Smooth muscle cell (in vitro differentiated cells): ENCODE measurements around the gene SETD4. TPM values are rescaled to one million over a fixed set of nuclear protein-coding genes. Genes with fewer than 3 reads are reported as not detected.

Experiments
- DNase-seq: peaks from one replicate; lab custom pipeline; 2025; ENCODE audit not compliant: unreplicated experiment; lab: John Stamatoyannopoulos, UW
- H2AFZ ChIP-seq: fragments of 200-600 bp; sonication (generic); 2 replicates; pipeline ENCODE4 v1.6.0; 2016; ENCODE audit warnings: antibody characterized with exemption, low read depth, mild to moderate bottlenecking
- H3F3A ChIP-seq: fragments of 200-600 bp; sonication (generic); 2 replicates; pipeline ENCODE4 v1.6.0; 2017; ENCODE audit warnings: antibody characterized with exemption, low read depth
- H3K27ac ChIP-seq: fragments of 200-600 bp; sonication (generic); 2 replicates; pipeline ENCODE4 v1.5.1; 2016; ENCODE audit warnings: low read depth, mild to moderate bottlenecking
- H3K27me3 ChIP-seq: fragments of 200-600 bp; sonication (generic); 2 replicates; pipeline ENCODE4 v1.6.1; 2016; ENCODE audit warnings: low read depth, mild to moderate bottlenecking
- H3K36me3 ChIP-seq: fragments of 200-600 bp; sonication (generic); 2 replicates; pipeline ENCODE4 v1.5.1; 2016; ENCODE audit warnings: low read depth
- H3K4me1 ChIP-seq: fragments of 200-600 bp; sonication (generic); 2 replicates; pipeline ENCODE4 v1.5.1; 2016; ENCODE audit warnings: low read depth
- H3K4me2 ChIP-seq: fragments of 200-600 bp; sonication (generic); 2 replicates; pipeline ENCODE4 v1.6.0; 2016; ENCODE audit warnings: mild to moderate bottlenecking
- H3K4me3 ChIP-seq: fragments of 200-600 bp; sonication (generic); 2 replicates; pipeline ENCODE4 v1.5.1; 2016; ENCODE audit warnings: mild to moderate bottlenecking
- H3K79me2 ChIP-seq: fragments of 200-600 bp; sonication (generic); 2 replicates; pipeline ENCODE4 v1.6.0; 2016; ENCODE audit warnings: low read depth, mild to moderate bottlenecking
- H3K9ac ChIP-seq: fragments of 200-600 bp; sonication (generic); 2 replicates; pipeline ENCODE4 v1.6.0; 2016; ENCODE audit warnings: low read depth
- H3K9me3 ChIP-seq: fragments of 200-600 bp; sonication (generic); replicated peaks from 2 replicates; pipeline ENCODE4 v1.5.1; 2016; ENCODE audit warnings: low read depth
- H4K20me1 ChIP-seq: fragments of 200-600 bp; sonication (generic); 2 replicates; pipeline ENCODE4 v1.6.0; 2016; ENCODE audit warnings: low read depth
- WGBS: methylation state at CpG from one replicate; pipeline ENCODE4 v1.1.7; 2016; ENCODE audit warnings: low lambda C conversion rate; 5-methylcytosine and 5-hydroxymethylcytosine counted together
- polyA plus RNA-seq: library from polyadenylated mRNA; unstranded; fragments of >200 nt; fragmentation: Nextera tagmentation; extraction: Ambion mirVana; gene quantifications from 2 replicates; pipeline ENCODE4 v1.2.1, GENCODE V29; 2016
- total RNA-seq: library from RNA; depleted of rRNA; stranded (reverse); fragments of >200 nt; gene quantifications from 2 replicates; pipeline ENCODE4 v1.2.3, GENCODE V29; 2014
- TF ChIP-seq, protein P1 (sequence below): fragments of 200-600 bp; sonication (generic); IDR thresholded peaks from 2 replicates; pipeline ENCODE4 v1.5.1; 2017; ENCODE audit warnings: borderline replicate concordance, mild to moderate bottlenecking, antibody characterized with exemption; ENCODE audit not compliant: insufficient read depth, poor library complexity, severe bottlenecking

SETD4 gene
- total and polyA plus RNA-seq, 2 experiments from 2014 or later: 10.0 to 18.7 TPM

DNA sequence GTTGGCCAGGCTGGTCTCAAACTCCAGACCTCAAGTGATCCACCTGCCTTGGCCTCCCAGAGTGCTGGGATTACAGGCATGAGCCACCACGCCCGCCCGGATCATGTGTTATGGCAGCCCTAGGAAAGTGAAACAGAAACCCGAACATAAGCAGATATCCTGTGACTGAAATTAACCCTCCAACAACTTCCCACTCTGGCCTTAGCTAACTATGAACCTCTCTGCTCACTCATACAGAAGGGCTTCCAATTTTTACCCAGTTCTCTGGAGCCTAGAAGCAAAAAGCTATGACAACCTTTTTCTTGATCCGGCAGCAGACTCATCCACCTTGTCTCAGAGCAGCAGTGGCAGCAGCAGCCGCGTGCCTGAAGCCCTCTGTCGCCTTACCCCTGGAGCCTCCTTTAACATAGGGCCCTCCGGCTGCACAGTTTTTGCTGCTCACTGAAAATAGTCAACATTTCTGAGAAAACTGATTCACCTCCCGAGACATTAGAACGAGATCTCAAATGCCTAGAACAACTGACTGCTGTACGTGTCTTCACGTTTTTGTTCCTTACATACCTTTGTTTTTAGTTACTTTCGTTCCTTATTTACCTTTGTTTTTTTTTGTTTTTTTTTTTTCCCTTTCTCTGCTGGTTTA lies 18.8 kb upstream of the SETD4 start:
- H4K20me1 ChIP-seq: no peaks in the 10 kb centered on the region
- H2AFZ ChIP-seq: no peak overlapping the region
- TF ChIP-seq, protein P1, sequence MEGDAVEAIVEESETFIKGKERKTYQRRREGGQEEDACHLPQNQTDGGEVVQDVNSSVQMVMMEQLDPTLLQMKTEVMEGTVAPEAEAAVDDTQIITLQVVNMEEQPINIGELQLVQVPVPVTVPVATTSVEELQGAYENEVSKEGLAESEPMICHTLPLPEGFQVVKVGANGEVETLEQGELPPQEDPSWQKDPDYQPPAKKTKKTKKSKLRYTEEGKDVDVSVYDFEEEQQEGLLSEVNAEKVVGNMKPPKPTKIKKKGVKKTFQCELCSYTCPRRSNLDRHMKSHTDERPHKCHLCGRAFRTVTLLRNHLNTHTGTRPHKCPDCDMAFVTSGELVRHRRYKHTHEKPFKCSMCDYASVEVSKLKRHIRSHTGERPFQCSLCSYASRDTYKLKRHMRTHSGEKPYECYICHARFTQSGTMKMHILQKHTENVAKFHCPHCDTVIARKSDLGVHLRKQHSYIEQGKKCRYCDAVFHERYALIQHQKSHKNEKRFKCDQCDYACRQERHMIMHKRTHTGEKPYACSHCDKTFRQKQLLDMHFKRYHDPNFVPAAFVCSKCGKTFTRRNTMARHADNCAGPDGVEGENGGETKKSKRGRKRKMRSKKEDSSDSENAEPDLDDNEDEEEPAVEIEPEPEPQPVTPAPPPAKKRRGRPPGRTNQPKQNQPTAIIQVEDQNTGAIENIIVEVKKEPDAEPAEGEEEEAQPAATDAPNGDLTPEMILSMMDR: no peak
- no peaks in the 10 kb centered on the region for H3K9me3 ChIP-seq
- no peaks in the 10 kb centered on the region for H3F3A ChIP-seq
- no peak overlapping the region for H3K4me2 ChIP-seq
- 91% methylated on average over 14 of the region's 14 CpGs for WGBS
- no peaks in the 10 kb centered on the region for H3K79me2 ChIP-seq
- H3K9ac ChIP-seq: no peak overlapping the region
- no peak overlapping the region for H3K4me3 ChIP-seq
- H3K27ac ChIP-seq: no peak overlapping the region
- DNase-seq: no peak
- no peaks in the 10 kb centered on the region for H3K27me3 ChIP-seq
- no peaks in the 10 kb centered on the region for H3K4me1 ChIP-seq
- no peaks in the 10 kb centered on the region for H3K36me3 ChIP-seq

DNA sequence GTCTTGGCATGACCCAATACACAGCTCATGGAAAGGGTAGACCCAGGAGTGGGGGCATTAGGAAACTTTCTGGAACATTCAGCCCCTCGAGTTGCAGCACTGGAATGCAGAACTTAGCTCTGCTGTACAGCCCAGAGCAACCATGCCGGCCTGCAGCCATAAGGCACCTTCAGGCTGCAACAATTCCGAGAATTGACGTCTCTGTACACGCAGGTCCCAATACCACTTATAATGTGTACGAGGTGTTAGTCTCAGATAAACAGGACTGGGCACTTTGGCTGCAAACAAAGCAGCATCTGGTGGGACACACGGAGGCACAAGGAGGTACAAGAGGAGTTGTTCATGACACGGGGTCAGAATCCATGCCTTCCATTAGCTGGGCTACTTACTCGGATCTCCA lies 17.4 kb upstream of the SETD4 start:
- no peaks in the 10 kb centered on the region for H3K9me3 ChIP-seq
- no peaks in the 10 kb centered on the region for H3K27me3 ChIP-seq
- H3F3A ChIP-seq: no peaks in the 10 kb centered on the region
- H3K9ac ChIP-seq: no peak overlapping the region
- no peak overlapping the region for H3K27ac ChIP-seq
- WGBS: 78% methylated on average over 9 of the region's 9 CpGs
- no peaks in the 10 kb centered on the region for H4K20me1 ChIP-seq
- no peaks in the 10 kb centered on the region for H3K79me2 ChIP-seq
- no peaks in the 10 kb centered on the region for H3K36me3 ChIP-seq
- H2AFZ ChIP-seq: no peak overlapping the region
- no peaks in the 10 kb centered on the region for H3K4me1 ChIP-seq
- TF ChIP-seq, protein P1: no peak
- H3K4me2 ChIP-seq: no peak overlapping the region
- no peak for DNase-seq
- no peak overlapping the region for H3K4me3 ChIP-seq

DNA sequence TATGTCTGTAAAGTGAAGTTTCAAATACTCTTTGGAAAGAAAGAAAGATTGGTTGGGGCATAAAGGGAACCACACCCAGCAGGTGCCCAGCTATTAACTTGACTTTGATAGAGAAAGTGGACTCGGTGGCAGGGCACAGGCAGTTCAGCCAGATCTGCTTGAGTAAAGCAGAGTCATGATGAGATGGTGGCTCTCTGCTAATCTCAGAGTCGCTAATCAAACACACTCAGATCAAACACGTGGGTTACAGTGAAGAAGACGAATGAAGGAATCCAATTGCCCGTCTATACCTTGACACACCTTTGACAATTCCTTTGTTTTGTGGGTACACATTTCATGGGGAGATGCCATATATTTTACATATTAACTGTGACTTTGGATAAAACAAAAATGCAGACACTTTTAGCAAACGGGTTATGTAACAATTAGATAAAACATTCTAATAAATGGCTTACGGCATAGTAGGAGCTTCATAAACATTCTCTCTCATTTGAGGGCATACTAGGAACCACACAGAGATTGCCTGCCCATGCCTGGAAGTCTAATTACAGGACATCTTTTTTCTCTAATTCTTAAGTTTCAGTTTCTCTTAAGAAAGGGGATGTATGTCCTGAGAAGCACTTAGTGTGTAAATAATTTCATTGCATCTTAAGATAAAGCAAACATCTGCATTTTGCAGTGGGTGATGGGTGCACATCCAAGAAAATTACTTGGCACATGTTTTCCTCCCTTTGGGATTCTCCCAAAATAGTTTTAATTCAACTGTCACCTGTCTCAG lies 16.7 kb upstream of the SETD4 start:
- H3K4me1 ChIP-seq: no peaks in the 10 kb centered on the region
- no peak for DNase-seq
- no peaks in the 10 kb centered on the region for H3F3A ChIP-seq
- H4K20me1 ChIP-seq: no peaks in the 10 kb centered on the region
- WGBS: 88% methylated on average over 7 of the region's 7 CpGs
- H3K4me2 ChIP-seq: no peak overlapping the region
- no peak overlapping the region for H3K4me3 ChIP-seq
- H3K27ac ChIP-seq: no peak overlapping the region
- no peak overlapping the region for H3K9ac ChIP-seq
- H3K36me3 ChIP-seq: no peaks in the 10 kb centered on the region
- no peaks in the 10 kb centered on the region for H3K9me3 ChIP-seq
- no peak overlapping the region for H2AFZ ChIP-seq
- H3K27me3 ChIP-seq: no peaks in the 10 kb centered on the region
- TF ChIP-seq, protein P1: no peak
- H3K79me2 ChIP-seq: no peaks in the 10 kb centered on the region
